ENCODE results near the gene SDF4.

DNA sequence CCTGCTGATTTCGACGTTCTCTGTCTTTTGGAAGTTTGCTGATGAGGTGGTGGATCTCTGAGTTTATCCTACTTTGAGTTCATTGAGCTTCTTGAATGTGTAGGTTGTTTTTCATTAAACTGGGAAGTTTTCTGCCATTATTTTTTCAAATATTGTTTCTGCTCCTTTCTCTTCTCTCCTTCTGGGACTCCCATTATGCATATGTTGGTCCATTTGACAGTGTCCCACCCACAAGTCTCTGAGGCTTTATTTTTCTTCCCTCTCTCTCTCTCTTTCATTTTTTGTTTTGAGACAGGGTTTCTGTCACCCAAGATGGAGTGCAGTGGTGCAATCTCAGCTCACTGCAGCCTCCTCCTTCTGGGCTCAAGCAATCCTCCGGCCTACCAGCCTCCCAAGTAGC, 37.1 kb downstream of the SDF4 start:
- TF ChIP-seq, protein P1, sequence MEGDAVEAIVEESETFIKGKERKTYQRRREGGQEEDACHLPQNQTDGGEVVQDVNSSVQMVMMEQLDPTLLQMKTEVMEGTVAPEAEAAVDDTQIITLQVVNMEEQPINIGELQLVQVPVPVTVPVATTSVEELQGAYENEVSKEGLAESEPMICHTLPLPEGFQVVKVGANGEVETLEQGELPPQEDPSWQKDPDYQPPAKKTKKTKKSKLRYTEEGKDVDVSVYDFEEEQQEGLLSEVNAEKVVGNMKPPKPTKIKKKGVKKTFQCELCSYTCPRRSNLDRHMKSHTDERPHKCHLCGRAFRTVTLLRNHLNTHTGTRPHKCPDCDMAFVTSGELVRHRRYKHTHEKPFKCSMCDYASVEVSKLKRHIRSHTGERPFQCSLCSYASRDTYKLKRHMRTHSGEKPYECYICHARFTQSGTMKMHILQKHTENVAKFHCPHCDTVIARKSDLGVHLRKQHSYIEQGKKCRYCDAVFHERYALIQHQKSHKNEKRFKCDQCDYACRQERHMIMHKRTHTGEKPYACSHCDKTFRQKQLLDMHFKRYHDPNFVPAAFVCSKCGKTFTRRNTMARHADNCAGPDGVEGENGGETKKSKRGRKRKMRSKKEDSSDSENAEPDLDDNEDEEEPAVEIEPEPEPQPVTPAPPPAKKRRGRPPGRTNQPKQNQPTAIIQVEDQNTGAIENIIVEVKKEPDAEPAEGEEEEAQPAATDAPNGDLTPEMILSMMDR (IDR thresholded peaks at IDR 0.05; ENCODE audit: low read length): no peak
- TF ChIP-seq EZH2 (IDR thresholded peaks at IDR 0.05; ENCODE audit: borderline replicate concordance, low read length): no peak

All from OCI-LY1 (cell line).